Measurements from ENCODE around the gene ABCC6.
"Not testable (repeated sequence)": the region's sequence is repeated elsewhere in the genome, so short reads cannot be mapped to it uniquely, and the experiment has no call there.

Gene ABCC6

GRCh38 chr16:16221382-16221781 lies 1.9 kb downstream of the ABCC6 start:
- DNase-seq: not testable (repeated sequence)

GRCh38 chr16:16220449-16220848 lies 2.8 kb downstream of the ABCC6 start:
- not testable (repeated sequence) for DNase-seq

GRCh38 chr16:16218787-16219186 lies 4.5 kb downstream of the ABCC6 start:
- DNase-seq: not testable (repeated sequence)

- DNase-seq: not testable (repeated sequence)
These were observed 4.9 kb downstream of the ABCC6 start for GRCh38 chr16:16218349-16218748.

- DNase-seq: not testable (repeated sequence)
These were observed 9.4 kb downstream of the ABCC6 start for GRCh38 chr16:16213863-16214293.

- DNase-seq: not testable (repeated sequence)
These were observed 11.9 kb downstream of the ABCC6 start for GRCh38 chr16:16211404-16211803.

GRCh38 chr16:16208461-16208860 lies 14.8 kb downstream of the ABCC6 start:
- DNase-seq: not testable (repeated sequence)

- DNase-seq: not testable (repeated sequence)
These were observed 15.4 kb downstream of the ABCC6 start for GRCh38 chr16:16207787-16208334.

GRCh38 chr16:16207097-16207786 lies 16.1 kb downstream of the ABCC6 start:
- not testable (repeated sequence) for DNase-seq

GRCh38 chr16:16205864-16206263 lies 17.4 kb downstream of the ABCC6 start:
- DNase-seq: not testable (repeated sequence)

GRCh38 chr16:16204552-16204951 lies 18.7 kb downstream of the ABCC6 start:
- DNase-seq: not testable (repeated sequence)

GRCh38 chr16:16203494-16203893 lies 19.8 kb downstream of the ABCC6 start:
- not testable (repeated sequence) for DNase-seq

GRCh38 chr16:16202400-16203143 lies 20.7 kb downstream of the ABCC6 start:
- DNase-seq: not testable (repeated sequence)

- DNase-seq: not testable (repeated sequence)
These were observed 21.4 kb downstream of the ABCC6 start for GRCh38 chr16:16201880-16202279.

GRCh38 chr16:16200391-16200790 lies 22.9 kb downstream of the ABCC6 start:
- DNase-seq: not testable (repeated sequence)

- not testable (repeated sequence) for DNase-seq
These were observed 23.9 kb downstream of the ABCC6 start for GRCh38 chr16:16199428-16199827.

- DNase-seq: no peak
These were observed 25.3 kb downstream of the ABCC6 start for GRCh38 chr16:16197966-16198365.

- DNase-seq: no peak
These were observed 26.0 kb downstream of the ABCC6 start for GRCh38 chr16:16197331-16197730.

- DNase-seq: no peak
These were observed 27.2 kb downstream of the ABCC6 start for GRCh38 chr16:16196099-16196498.

GRCh38 chr16:16191493-16192167 lies 31.7 kb downstream of the ABCC6 start:
- no peak for DNase-seq

GRCh38 chr16:16190966-16191365 lies 32.3 kb downstream of the ABCC6 start:
- DNase-seq: not testable (repeated sequence)

GRCh38 chr16:16190546-16190945 lies 32.7 kb downstream of the ABCC6 start:
- no peak for DNase-seq

GRCh38 chr16:16189842-16190241 lies 33.5 kb downstream of the ABCC6 start:
- no peak for DNase-seq
